Activated T-helper 1 cell treated with anti-CD3 and anti-CD28 coated beads, Interleukin-12 subunit alpha, Interleukin-12 subunit beta, Interleukin-2, Interleukin-4 antibody, amounts not matched to agents 30 ng/mL and 10 ng/mL and 1 ng/mL, durations not matched to agents 14 hours and 24 hours and 36 hours (primary cell): Measurements from ENCODE around the gene ANKRD36B. TPM values are rescaled to one million over a fixed set of nuclear protein-coding genes. Genes with fewer than 3 reads are reported as not detected.
"Not testable (repeated sequence)": the region's sequence is repeated elsewhere in the genome, so short reads cannot be mapped to it uniquely, and the experiment has no call there.

ENCODE experiments used
- DNase-seq: peaks from one replicate; pipeline ENCODE4 v3.0.0; 2021; ENCODE audit warnings: low spot score
- H3K27ac Mint-ChIP-seq: one replicate; pipeline ENCODE4 v1.8.0; 2021; ENCODE audit warnings: mild to moderate bottlenecking, mixed read lengths
- H3K27me3 Mint-ChIP-seq: one replicate; pipeline ENCODE4 v1.8.0; 2022; ENCODE audit warnings: mild to moderate bottlenecking, moderate library complexity, mixed read lengths; ENCODE audit not compliant: insufficient read depth
- H3K36me3 Mint-ChIP-seq: one replicate; pipeline ENCODE4 v1.8.0; 2021; ENCODE audit warnings: low read depth, mixed read lengths
- H3K4me1 Mint-ChIP-seq: one replicate; pipeline ENCODE4 v1.8.0; 2021; ENCODE audit warnings: low read depth, mixed read lengths
- H3K4me3 Mint-ChIP-seq: one replicate; pipeline ENCODE4 v1.8.0; 2021; ENCODE audit warnings: mild to moderate bottlenecking, moderate library complexity, mixed read lengths
- H3K9me3 Mint-ChIP-seq: one replicate; pipeline ENCODE4 v1.8.0; 2021; ENCODE audit warnings: mixed read lengths
- intact Hi-C: fragments of 100-400 bp; cut with micrococcal nuclease; formaldehyde crosslinking; loops from one replicate; pipeline ENCODE4 v1.15.1; 2024
- total RNA-seq: library from RNA; stranded (reverse); gene quantifications from 2 replicates; pipeline ENCODE4 v1.2.3, GENCODE V29; 2022

Gene ANKRD36B
- total RNA-seq, 1 donor from 2014 or later, result 37.9 TPM

- H3K4me3 Mint-ChIP-seq, intact Hi-C loops, H3K27me3 Mint-ChIP-seq, DNase-seq, H3K27ac Mint-ChIP-seq, H3K4me1 Mint-ChIP-seq: not testable (repeated sequence)
- peaks cover 13% of the 10 kb centered on the region for H3K9me3 Mint-ChIP-seq
- peaks cover 25% of the 10 kb centered on the region for H3K36me3 Mint-ChIP-seq
Measured at GRCh38 chr2:97522916-97523555, 66.6 kb downstream of the ANKRD36B start.

- H3K4me3 Mint-ChIP-seq, H3K9me3 Mint-ChIP-seq, intact Hi-C loops, DNase-seq, H3K4me1 Mint-ChIP-seq, H3K27ac Mint-ChIP-seq, H3K27me3 Mint-ChIP-seq, H3K36me3 Mint-ChIP-seq: not testable (repeated sequence)
Measured at GRCh38 chr2:97495651-97496050, 94.0 kb downstream of the ANKRD36B start.

DNA sequence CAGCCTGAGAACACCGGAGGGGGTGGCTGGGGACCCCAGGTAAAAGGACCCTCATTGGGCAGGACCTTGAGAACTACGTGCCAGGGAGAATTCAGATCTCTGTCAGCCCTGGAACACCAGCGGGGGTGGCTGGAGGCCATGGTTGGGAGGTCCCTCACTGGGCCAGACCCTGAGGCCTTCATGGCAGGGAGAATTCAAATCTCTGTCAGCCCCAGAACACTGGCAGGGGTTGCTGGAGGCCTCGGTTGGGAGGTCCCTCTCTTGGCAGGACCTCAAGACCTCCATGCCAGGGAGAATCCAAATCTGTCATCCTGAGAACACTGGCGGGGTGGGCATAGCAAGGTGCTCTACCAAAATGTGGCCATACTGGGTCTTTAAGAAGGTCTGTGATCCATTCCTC, 99.5 kb downstream of the ANKRD36B start:
- H3K27ac Mint-ChIP-seq, DNase-seq, H3K27me3 Mint-ChIP-seq, intact Hi-C loops, H3K9me3 Mint-ChIP-seq, H3K4me3 Mint-ChIP-seq, H3K4me1 Mint-ChIP-seq, H3K36me3 Mint-ChIP-seq: not testable (repeated sequence)

Other genes starting within 250 kb of the ANKRD36B start
- gene COX5B, start 56.2 kb upstream of the ANKRD36B start, total RNA-seq, result 228 and 241 TPM in 2 replicates
- 101 and 102 TPM in 2 replicates for gene ACTR1B, start 74.2 kb upstream of the ANKRD36B start, total RNA-seq
- gene C2orf92, start 79.8 kb upstream of the ANKRD36B start, total RNA-seq, result 16.1 and 17.2 TPM in 2 replicates
- gene ZAP70, start 123.7 kb upstream of the ANKRD36B start, total RNA-seq, result 302 and 313 TPM in 2 replicates